GM21390 (cell line): ENCODE data around the gene PCDH1.
"Not testable (repeated sequence)": the region's sequence is repeated elsewhere in the genome, so short reads cannot be mapped to it uniquely, and the experiment has no call there.

Experiments used
- ATAC-seq: cut with Tn5 transposase; IDR thresholded peaks from one replicate; pipeline ENCODE4 v1.9.1; 2021; ENCODE audit not compliant: unreplicated experiment

The PCDH1 gene

GRCh38 chr5:141878186-141878710, at the start of gene PCDH1:
Gene PCDH1 (minus strand): TSS chr5:141878410. CDS start chr5:141878262, 148 bp downstream.
- ATAC-seq = no peak

DNA sequence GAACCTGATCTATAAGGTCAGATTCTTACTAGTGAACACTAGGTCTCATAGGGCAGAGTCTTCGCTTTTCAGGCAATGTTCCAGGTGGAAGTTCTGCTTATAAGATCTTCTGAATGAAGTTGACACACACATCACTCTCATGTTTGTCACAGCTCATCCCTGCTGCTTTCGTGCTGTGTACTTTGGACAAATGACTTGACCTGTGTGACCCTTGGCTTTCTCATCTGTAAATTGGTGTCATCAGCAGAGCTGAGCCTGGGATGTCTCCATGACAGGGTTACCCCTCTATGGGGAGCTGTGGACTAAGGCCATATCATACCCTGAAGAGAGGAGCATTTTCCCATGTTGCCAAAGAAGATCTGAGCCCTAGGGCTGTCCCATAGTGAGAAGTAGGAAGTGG, 48.2 kb upstream of the PCDH1 start:
- ATAC-seq = no peak

DNA sequence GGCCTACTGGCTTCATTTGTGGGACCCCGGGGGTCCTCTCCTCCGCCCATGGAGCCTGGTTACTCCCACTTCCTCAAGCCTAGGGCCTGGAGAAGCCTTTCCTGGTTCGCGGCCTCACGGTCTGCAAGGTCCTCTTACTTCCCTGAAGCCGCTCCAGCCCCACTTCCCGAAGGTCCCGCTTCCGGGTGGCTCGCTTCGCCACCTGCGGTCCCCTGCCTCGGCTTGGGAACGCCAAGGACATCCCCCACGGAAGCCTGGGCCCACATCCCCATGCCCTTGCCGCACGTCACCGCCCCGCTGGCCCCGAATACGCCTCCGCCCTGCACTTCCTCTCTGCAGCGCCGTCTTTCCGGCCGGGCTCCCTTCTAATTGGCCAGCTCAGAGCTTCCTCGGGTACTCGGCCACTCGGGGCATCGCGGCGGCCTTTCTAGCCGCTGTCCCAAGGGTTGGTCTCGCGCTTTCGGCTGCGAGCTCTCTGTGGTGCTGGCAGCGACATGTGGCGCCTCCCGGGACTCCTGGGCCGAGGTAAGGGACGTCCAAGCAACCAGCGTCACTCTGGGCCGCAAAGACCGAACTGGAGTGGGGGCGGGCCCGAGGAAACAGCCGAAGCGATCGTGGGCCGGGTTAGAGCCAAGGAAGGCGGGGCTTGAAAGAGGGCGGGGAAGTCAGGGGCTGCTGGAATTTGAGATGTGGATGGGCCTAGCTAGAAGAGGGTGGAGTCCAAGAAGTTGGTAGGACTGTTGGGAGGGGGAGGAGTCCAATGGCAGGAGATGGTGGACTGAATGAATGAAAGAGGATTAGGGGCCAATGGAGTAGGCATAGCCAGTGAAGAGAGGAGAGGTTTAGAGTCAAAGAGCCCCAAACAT, 45.5 kb upstream of the PCDH1 start, which contains the start of gene DELE1:
Gene DELE1, plus strand, starts transcription at position 424 of the 866 bp plus-strand sequence. Its CDS starts 71 bp downstream, at position 495.
- peak; percentile 95 for ATAC-seq

- not testable (repeated sequence) for ATAC-seq
Observed at GRCh38 chr5:141922827-141923447, 44.7 kb upstream of the PCDH1 start.

- no peak for ATAC-seq
Observed at GRCh38 chr5:141920771-141921170, 42.6 kb upstream of the PCDH1 start.

- ATAC-seq = no peak
Observed at GRCh38 chr5:141919218-141920119, 41.3 kb upstream of the PCDH1 start.

DNA sequence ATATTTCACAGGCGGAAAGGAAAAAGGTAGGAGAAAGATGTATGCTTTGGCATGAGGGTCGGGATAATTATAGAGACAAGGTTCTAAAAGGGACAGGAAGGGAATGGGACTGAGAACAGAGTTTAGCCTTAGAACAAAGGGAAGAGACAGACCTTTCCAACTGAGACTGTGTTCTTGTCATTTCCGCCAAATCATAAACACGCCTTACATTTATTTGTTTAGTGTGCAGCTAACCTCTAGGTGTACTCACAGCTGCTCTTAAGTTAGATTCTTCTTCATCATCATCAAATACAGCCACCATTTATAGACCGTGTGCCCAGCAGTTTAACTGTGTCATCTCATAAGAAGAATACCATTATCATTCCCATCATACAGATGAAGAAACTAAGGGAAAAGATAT, 39.5 kb upstream of the PCDH1 start:
- no peak for ATAC-seq

- ATAC-seq = no peak
Observed at GRCh38 chr5:141916522-141916921, 38.3 kb upstream of the PCDH1 start.

- ATAC-seq = no peak
Observed at GRCh38 chr5:141915881-141916336, 37.7 kb upstream of the PCDH1 start.

DNA sequence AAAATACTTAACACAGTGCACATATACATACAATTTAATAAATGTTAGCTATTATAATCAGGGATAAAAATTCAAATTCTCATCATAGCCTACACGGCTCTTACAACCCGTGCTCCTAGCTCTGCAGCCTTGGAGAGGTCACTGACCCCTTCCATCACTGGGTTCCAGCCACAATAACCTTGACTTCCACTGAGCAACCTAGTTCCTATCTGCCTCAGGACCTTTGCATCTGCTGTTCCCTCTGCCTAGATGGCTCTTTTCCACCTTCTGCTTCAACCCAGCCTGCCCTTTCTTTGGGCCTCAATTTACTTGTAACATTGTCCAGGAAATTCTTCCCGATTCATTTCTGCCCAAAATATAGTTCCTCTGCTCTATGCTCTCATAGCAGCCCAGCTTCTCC, 36.6 kb upstream of the PCDH1 start:
- no peak for ATAC-seq

- ATAC-seq = peak; percentile 70
Observed at GRCh38 chr5:141914199-141914743, 36.1 kb upstream of the PCDH1 start.

DNA sequence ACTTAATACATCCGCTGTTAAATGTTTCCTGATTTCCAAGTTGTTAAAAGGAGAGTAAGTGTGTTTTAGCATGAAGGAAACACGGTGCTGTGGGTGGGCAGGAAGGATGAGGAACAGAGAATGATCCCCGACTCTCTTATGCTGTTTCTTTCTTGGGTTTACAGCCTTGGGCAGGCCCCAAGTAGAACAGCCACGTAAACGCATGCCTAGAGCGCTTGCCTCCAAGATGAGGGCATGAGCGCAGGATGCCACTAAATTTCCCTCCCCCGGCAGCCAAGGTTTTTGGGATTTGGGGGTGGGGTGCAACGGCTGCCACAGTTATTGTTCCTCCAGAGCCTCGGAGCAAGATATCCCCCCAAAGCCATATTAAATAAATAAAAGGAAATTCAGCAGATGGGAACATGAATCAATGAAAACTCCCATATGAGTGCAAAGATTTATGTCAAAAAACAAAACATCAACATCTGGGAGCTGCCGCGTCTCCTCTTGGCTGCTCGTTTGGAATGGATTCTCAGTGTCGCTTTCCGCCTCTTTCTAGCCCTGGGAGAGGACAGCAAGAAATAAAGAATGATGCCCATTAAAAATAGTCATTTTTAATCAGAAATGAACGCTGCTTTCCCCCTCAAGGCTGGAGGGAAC, 35.5 kb upstream of the PCDH1 start:
- ATAC-seq = no peak

- no peak for ATAC-seq
Observed at GRCh38 chr5:141910271-141910673, 32.1 kb upstream of the PCDH1 start.

GRCh38 chr5:141909212-141909611, 31.0 kb upstream of the PCDH1 start:
- ATAC-seq = no peak

GRCh38 chr5:141908796-141909195, 30.6 kb upstream of the PCDH1 start:
- ATAC-seq = no peak

DNA sequence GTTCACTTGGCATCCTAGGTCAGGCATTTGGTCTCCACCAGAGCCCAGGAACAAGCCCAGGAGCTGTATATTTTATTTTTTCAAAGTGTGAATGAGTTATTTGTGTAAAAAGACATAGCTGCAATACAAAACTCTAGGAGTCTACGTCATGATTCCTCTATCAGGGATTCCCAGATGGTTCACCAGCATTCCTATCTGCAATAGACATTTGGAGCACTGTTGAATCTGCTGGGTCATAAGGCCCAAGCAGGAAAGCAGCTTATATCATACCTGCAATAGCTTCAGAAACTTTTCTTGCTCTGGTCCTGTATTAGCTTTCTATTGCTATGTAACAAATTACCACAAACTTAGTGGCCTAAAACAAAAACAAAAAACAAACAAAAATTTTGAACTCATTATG, 28.8 kb upstream of the PCDH1 start:
- ATAC-seq = no peak

DNA sequence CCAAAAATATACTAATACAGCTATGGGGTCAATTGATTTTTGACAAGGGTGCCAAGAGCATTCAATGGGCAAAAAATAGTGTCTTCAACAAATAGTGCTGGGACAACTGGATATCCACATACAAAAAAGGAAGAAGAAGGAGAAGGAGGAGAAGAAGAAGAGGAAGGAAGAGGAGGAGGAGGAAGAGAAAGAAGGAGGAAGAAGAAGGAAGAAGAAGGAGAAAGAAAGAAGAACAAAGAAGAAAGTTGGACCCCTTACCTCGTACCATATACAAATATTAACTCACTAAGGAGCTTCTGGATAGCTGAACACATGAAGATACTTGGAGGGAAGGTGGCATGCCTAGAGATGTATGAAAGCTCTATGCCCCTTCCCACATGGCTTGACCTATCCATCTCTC, 28.3 kb upstream of the PCDH1 start:
- no peak for ATAC-seq

DNA sequence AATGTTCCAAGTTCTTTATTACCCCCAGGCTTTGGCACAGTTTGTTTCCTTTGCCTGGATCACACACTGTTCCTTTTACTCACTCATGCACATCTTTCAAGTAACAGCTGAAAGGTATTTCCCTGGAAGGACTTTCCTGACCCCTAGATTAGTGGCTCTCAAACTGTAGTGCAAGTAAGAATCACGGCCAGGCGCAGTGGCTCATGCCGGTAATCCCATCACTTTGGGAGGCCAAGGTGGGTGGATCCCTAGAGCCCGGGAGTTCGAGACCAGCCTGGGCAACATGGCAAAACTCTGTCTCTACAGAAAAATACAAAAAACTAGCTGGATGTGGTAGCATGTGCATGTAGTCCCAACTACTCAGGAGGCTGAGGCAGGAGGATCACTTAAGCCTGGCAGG, 26.3 kb upstream of the PCDH1 start:
- no peak for ATAC-seq

GRCh38 chr5:141903261-141903660, 25.1 kb upstream of the PCDH1 start:
- ATAC-seq = no peak
